GM12892 (cell line): ENCODE measurements around the gene FAAP100.
"Not testable (repeated sequence)": the region's sequence is repeated elsewhere in the genome, so short reads cannot be mapped to it uniquely, and the experiment has no call there.

Experiments
- DNase-seq: peaks from one replicate; pipeline ENCODE4 v3.0.0; 2011; ENCODE audit not compliant: insufficient read length
- FAIRE-seq: peaks from 2 replicates; lab custom pipeline; 2011; peaks lifted over from hg19 to GRCh38; lab: Jason Lieb, UNC
- POLR2A ChIP-seq: IDR thresholded peaks from 2 replicates; pipeline ENCODE4 v1.6.1; 2011; ENCODE audit warnings: low read depth, low read length, control low read depth
- POLR2AphosphoS5 ChIP-seq: IDR thresholded peaks from 2 replicates; pipeline ENCODE4 v1.6.1; 2011; ENCODE audit warnings: low read depth, low read length, control low read depth
- TAF1 ChIP-seq: IDR thresholded peaks from 2 replicates; pipeline ENCODE4 v1.6.1; 2011; ENCODE audit warnings: low read depth, mild to moderate bottlenecking, control low read depth, low read length, borderline replicate concordance

FAAP100 gene

GRCh38 chr17:81532490-81533287, 19.5 kb downstream of the FAAP100 start:
- TF ChIP-seq POLR2A (no peak), TAF1 (no peak), POLR2AphosphoS5 (no peak)
- DNase-seq (no peak), FAIRE-seq (peak; percentile 5)

- FAIRE-seq, DNase-seq: not testable (repeated sequence)
Measured at GRCh38 chr17:81531998-81532404, 20.2 kb downstream of the FAAP100 start.

- DNase-seq, FAIRE-seq: not testable (repeated sequence)
Measured at GRCh38 chr17:81531013-81531412, 21.1 kb downstream of the FAAP100 start.

- no peak for FAIRE-seq
- TF ChIP-seq POLR2A: no peak
- TF ChIP-seq POLR2AphosphoS5: no peak
- no peak for TF ChIP-seq TAF1
- no peak for DNase-seq
Measured at GRCh38 chr17:81529437-81529803, 22.7 kb downstream of the FAAP100 start.

GRCh38 chr17:81528651-81529436, 23.3 kb downstream of the FAAP100 start:
- TF ChIP-seq TAF1 (no peak), POLR2A (no peak), POLR2AphosphoS5 (no peak)
- FAIRE-seq: no peak
- no peak for DNase-seq

GRCh38 chr17:81528384-81528650, 23.8 kb downstream of the FAAP100 start:
- DNase-seq (no peak), FAIRE-seq (no peak)
- TF ChIP-seq TAF1 (no peak), POLR2AphosphoS5 (no peak), POLR2A (no peak)

GRCh38 chr17:81527591-81528383, 24.4 kb downstream of the FAAP100 start, which contains the start of gene FSCN2:
TSS of gene FSCN2 (plus strand) at chr17:81528377. CDS start at chr17:81528532, 155 bp downstream.
- DNase-seq (no peak), FAIRE-seq (no peak)
- TF ChIP-seq TAF1 (no peak), POLR2AphosphoS5 (no peak)

GRCh38 chr17:81526662-81527571, 25.2 kb downstream of the FAAP100 start:
- DNase-seq: no peak
- no peak for FAIRE-seq
- TF ChIP-seq TAF1 (no peak), POLR2AphosphoS5 (no peak), POLR2A (no peak)

- no peak for TF ChIP-seq POLR2AphosphoS5
- no peak for TF ChIP-seq TAF1
- TF ChIP-seq POLR2A: no peak
- DNase-seq (no peak), FAIRE-seq (no peak)
Measured at GRCh38 chr17:81524865-81525159, 27.3 kb downstream of the FAAP100 start.

- no peak for TF ChIP-seq POLR2A
- no peak for TF ChIP-seq TAF1
- TF ChIP-seq POLR2AphosphoS5: no peak
- DNase-seq: no peak
- FAIRE-seq: no peak
Measured at GRCh38 chr17:81524039-81524864, 27.9 kb downstream of the FAAP100 start.
